ENCODE results near the gene MTIF3.

- TF ChIP-seq POLR2A (IDR thresholded peaks at IDR 0.05) (no peak), CTCF (IDR thresholded peaks at IDR 0.05) (no peak)
These were observed 31.0 kb downstream of the MTIF3 start for GRCh38 chr13:27419328-27419727.

Data from ovary (tissue), 3 donors.